HG03025 (cell line): ENCODE data around the gene SLC18B1.

Source experiments
- ATAC-seq: cut with Tn5 transposase; IDR thresholded peaks from one replicate; pipeline ENCODE4 v1.9.1; 2021; ENCODE audit warnings: mild to moderate bottlenecking, moderate library complexity; ENCODE audit not compliant: unreplicated experiment, low FRiP score

The SLC18B1 gene

GRCh38 chr6:132748446-132748845 lies 50.0 kb downstream of the SLC18B1 start:
- no peak for ATAC-seq

DNA sequence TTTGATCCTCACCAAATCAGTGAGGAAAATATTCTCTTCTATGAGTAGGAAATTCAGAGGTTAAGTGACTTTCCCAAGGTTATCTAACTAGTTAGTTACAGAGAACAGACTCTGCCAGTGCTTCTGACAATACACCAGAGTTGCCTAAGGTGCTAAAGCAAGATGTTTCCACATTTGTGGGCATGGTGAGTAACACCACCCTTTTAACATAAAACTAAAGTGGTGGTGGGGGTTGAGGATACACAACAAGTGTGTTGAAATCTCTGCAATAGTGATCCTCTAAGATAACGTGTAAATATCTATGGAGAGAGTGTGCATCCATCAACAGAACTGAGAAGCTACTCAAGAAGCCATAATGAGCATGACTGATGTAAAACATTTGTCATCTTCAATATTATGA lies 52.4 kb downstream of the SLC18B1 start:
- ATAC-seq: no peak

DNA sequence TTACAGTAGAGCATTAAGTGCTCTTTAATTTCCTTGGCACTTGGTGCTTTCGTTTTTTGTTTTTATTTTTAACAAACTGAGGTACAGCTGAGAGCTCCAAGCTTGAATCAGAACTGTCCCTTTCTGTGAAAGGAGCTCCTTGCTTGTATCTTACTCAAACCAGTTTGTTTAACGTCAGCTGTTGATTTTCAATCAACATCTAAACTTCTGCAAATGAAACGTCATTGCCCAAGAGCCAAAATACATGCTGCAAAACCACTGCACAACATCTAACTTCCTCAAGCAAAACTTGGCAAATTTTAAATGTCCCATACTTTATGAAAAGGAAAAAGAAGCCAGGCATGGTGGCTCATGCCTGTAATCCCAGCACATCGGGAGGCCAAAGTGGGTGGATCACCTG lies 55.9 kb downstream of the SLC18B1 start:
- no peak for ATAC-seq

DNA sequence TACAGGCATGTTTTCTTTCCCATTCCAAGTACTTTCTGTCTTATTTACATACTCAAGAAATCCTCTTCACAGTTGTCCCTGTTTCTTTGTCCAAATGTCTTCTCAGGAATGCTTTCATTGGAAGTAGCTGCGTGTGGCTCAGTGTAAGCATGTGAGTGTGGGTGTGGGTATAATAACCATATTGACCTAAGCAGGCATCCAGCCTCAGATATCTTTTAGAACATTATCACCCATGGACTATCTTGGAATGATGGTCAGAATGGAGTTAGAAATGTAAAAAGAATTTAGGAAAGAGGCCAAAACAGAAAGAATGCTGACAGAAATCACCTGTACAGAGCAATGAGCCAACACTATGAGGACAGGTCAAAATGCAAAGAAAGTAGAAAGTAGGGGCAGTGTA lies 57.2 kb downstream of the SLC18B1 start:
- ATAC-seq: no peak

DNA sequence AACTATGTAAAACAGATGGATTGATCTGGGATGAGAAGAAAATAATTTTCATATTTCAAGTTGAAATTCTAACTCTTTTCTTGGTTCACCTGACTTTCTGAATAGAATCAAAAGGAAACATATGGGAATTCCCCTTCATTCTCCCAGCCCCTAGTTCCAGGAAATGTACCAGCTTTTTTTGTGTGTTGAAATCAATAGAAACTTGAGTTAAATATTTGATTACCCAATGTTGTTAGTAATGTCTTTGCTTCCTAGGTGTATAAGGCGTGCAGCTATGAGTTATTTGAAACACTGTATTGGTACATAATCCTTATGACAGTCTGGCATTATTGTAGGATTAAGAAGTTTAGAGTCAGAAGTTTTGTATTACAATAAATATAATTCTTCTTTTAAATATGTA lies 62.2 kb downstream of the SLC18B1 start:
- no peak for ATAC-seq

GRCh38 chr6:132734694-132735236 lies 63.7 kb downstream of the SLC18B1 start:
- no peak for ATAC-seq

- no peak for ATAC-seq
Observed at GRCh38 chr6:132733814-132734213, 64.6 kb downstream of the SLC18B1 start.

DNA sequence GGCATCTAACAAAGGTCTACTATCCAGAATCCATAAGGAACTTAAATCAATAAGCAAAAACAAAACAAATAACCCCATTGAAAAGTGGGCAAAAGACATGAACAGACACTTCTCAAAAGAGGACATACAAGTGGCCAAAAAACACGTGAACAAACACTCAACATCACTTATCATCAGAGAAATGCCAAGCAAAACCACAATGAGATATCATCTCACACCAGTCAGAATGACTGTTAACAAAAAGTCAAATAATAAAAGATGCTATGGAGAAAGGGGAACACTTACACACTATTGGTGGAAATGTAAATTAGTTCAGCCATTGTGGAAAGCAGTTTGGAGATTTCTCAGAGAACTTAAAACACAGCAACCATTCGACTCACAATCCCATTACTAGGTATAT lies 65.2 kb downstream of the SLC18B1 start:
- no peak for ATAC-seq

- ATAC-seq: no peak
Observed at GRCh38 chr6:132731086-132731485, 67.4 kb downstream of the SLC18B1 start.

GRCh38 chr6:132730560-132730959 lies 67.9 kb downstream of the SLC18B1 start:
- no peak for ATAC-seq

DNA sequence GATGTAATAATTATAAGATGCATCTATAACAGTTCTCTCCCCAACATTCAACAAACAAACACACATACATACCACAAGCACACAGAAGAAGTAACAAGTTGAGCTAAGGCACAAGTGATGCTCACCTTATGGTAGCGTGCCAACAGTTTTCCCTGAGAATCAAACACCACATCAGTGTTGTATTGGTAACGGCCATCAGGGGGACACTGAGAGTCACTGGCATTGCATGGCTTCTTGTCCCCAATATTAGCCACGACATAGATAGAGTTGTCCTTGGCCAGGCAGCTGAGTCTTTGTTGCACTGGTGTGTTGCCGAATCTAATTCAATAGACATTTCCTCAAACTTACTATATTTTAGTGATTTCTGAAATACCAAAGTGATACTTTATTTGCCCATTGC lies 69.8 kb downstream of the SLC18B1 start:
- ATAC-seq: no peak

DNA sequence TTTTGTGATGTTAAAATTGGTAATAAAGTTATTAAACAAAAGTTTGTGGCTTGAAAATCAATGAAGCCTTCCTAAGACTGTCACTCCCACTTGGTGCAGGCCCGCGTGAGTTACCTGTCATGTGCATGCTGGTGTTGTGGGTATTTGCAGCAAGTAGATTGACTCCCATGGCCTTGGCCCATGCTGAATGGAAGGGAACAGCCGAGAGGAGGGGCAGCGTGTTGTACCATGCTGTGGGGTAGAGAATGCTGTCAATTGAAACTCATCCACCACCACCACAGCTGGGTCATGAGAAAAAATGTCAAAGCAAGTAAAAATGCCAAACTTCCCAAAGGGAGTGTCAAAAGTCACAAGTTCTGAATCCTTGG lies 71.8 kb downstream of the SLC18B1 start:
- ATAC-seq: no peak

GRCh38 chr6:132725947-132726607 lies 72.4 kb downstream of the SLC18B1 start:
- no peak for ATAC-seq

GRCh38 chr6:132725471-132725870 lies 73.0 kb downstream of the SLC18B1 start:
- ATAC-seq: no peak

- ATAC-seq: no peak
Observed at GRCh38 chr6:132719736-132720448, 78.5 kb downstream of the SLC18B1 start.
